HepG2 (cell line): ENCODE data around the gene DGKB. TPM values are rescaled to one million over a fixed set of nuclear protein-coding genes. Genes with fewer than 3 reads are reported as not detected.

Experiments used
- ATAC-seq: fragments of 200-7000 bp; cut with Tn5 transposase; 3 replicates; pipeline ENCODE4 v1.9.1; 2020; ENCODE audit warnings: mild to moderate bottlenecking, moderate library complexity
- BruUV-seq: library from RNA; stranded (reverse); fragments of 400-500 nt; replicated peaks from 2 replicates; lab custom pipeline; 2021; lab: Mats Ljungman, UMichigan
- CTCF ChIA-PET: fragments of 300-600 bp; formaldehyde crosslinking; extraction: SDS; loops from one replicate; lab custom pipeline; 2021; ENCODE audit warnings: low total read pairs, inconsistent platforms, low intra/inter-chr PET ratio; lab: Yijun Ruan, JAX
- POLR2A ChIA-PET: fragments of 350-600 bp; sonication (Branson Sonifier 250); formaldehyde crosslinking; loops from one replicate; lab custom pipeline; 2020; ENCODE audit warnings: antibody characterized with exemption, inconsistent platforms; lab: Yijun Ruan, JAX
- DNase-seq: peaks from one replicate; pipeline ENCODE4 v3.0.0-alpha.2; 2015; ENCODE audit warnings: low spot score
- FAIRE-seq: peaks from 3 replicates; lab custom pipeline; 2011; peaks lifted over from hg19 to GRCh38; lab: Jason Lieb, UNC
- H2AFZ ChIP-seq: one replicate; pipeline ENCODE4 v1.6.1; 2011; ENCODE audit warnings: low read length, inconsistent platforms
- H3K27ac ChIP-seq: fragments of 300-600 bp; 3 replicates; pipeline ENCODE4 v1.8.0; 2011; ENCODE audit warnings: mixed run types, mild to moderate bottlenecking, mixed read lengths, low read length, inconsistent platforms; ENCODE audit not compliant: insufficient read depth; ENCODE audit errors: extremely low read length
- H3K27me3 ChIP-seq, 2 experiments: fragments of 200-600 bp in 1 of 2; 2 replicates in 1 of 2; 3 replicates in 1 of 2; pipeline versions ENCODE4 v1.6.0 to v1.8.0; 2011; ENCODE audit warnings: low read length in 2 of 2, mild to moderate bottlenecking in 2 of 2, moderate library complexity in 2 of 2, inconsistent platforms in 1 of 2; ENCODE audit not compliant: insufficient read depth in 2 of 2, control insufficient read depth in 1 of 2
- H3K36me3 ChIP-seq, 2 experiments: fragments of 200-600 bp in 1 of 2; replicated peaks in 1 of 2; 2 replicates in 1 of 2; 3 replicates in 1 of 2; pipeline versions ENCODE4 v1.5.1 to v1.8.0; 2011; ENCODE audit warnings: low read length in 2 of 2, inconsistent platforms in 1 of 2; ENCODE audit not compliant: insufficient read depth in 2 of 2, control insufficient read depth in 1 of 2
- H3K4me1 ChIP-seq: 2 replicates; pipeline ENCODE4 v1.5.1; 2012; ENCODE audit warnings: low read length, inconsistent platforms; ENCODE audit not compliant: insufficient read depth
- H3K4me2 ChIP-seq: 2 replicates; pipeline ENCODE4 v1.6.0; 2011; ENCODE audit warnings: low read depth, low read length, inconsistent platforms
- H3K4me3 ChIP-seq, 3 experiments: fragments of 200-600 bp in 1 of 3; sonication (generic), shearing (Covaris generic) in 1 of 3; replicated peaks in 1 of 3; 2 replicates each; pipeline ENCODE4 v1.5.1; 2011 to 2016; ENCODE audit warnings: low read length in 3 of 3, inconsistent platforms in 2 of 3, low read depth in 2 of 3, mild to moderate bottlenecking in 2 of 3, control low read depth in 1 of 3, mixed read lengths in 1 of 3; ENCODE audit not compliant: insufficient read depth in 1 of 3
- H3K79me2 ChIP-seq: one replicate; pipeline ENCODE4 v1.6.1; 2011; ENCODE audit warnings: low read length, inconsistent platforms; ENCODE audit not compliant: insufficient read depth
- H3K9ac ChIP-seq: 2 replicates; pipeline ENCODE4 v1.6.0; 2011; ENCODE audit warnings: mild to moderate bottlenecking, low read depth, low read length, inconsistent platforms; ENCODE audit not compliant: insufficient read depth
- H3K9me3 ChIP-seq: 2 replicates; pipeline ENCODE4 v1.5.1; 2012; ENCODE audit warnings: mild to moderate bottlenecking, low read length
- H4K20me1 ChIP-seq: 2 replicates; pipeline ENCODE4 v1.6.0; 2011; ENCODE audit warnings: inconsistent platforms, mild to moderate bottlenecking, low read length, moderate library complexity; ENCODE audit not compliant: insufficient read depth
- MAZ ChIP-seq, 2 experiments: sonication (generic) in 1 of 2; formaldehyde crosslinking in 1 of 2; IDR thresholded peaks; 2 replicates each; pipeline versions ENCODE4 v1.5.0 to v1.6.1; 2012 to 2020; ENCODE audit warnings: low read depth in 2 of 2, mild to moderate bottlenecking in 2 of 2, borderline replicate concordance in 1 of 2, improper control_type of control experiment in 1 of 2, low read length in 1 of 2, missing genetic modification reagents in 1 of 2, moderate library complexity in 1 of 2
- MIXL1 ChIP-seq: IDR thresholded peaks from 2 replicates; pipeline ENCODE4 v1.6.1; 2016
- SIN3B ChIP-seq: fragments of 150-350 bp; IDR thresholded peaks from 2 replicates; pipeline ENCODE4 v1.6.1; 2014; ENCODE audit warnings: low read length
- TOPORS ChIP-seq: sonication (generic); formaldehyde crosslinking; IDR thresholded peaks from 2 replicates; pipeline ENCODE4 v1.8.0; 2023; ENCODE audit warnings: mild to moderate bottlenecking, missing genetic modification reagents
- ZC3H13 ChIP-seq: sonication (generic); formaldehyde crosslinking; IDR thresholded peaks from 2 replicates; pipeline ENCODE4 v1.8.1; 2023; ENCODE audit warnings: mild to moderate bottlenecking, missing genetic modification reagents, moderate library complexity
- ZFP41 ChIP-seq: sonication (generic); formaldehyde crosslinking; IDR thresholded peaks from 2 replicates; pipeline ENCODE4 v1.4.0; 2020; ENCODE audit warnings: mild to moderate bottlenecking, missing genetic modification reagents, borderline replicate concordance
- WGBS: methylation state at CpG from one replicate; pipeline ENCODE4 v1.1.6; 2017; ENCODE audit warnings: low lambda C conversion rate; 5-methylcytosine and 5-hydroxymethylcytosine counted together
- in situ Hi-C: cut with HindIII; loops from 2 replicates; pipeline ENCODE4 v1.10.0; 2017; ENCODE audit warnings: low pct_unique_long_range_greater_than_20kb; ENCODE audit not compliant: extremely low pct_ligation_motif_present
- intact Hi-C: fragments of 100-400 bp; cut with micrococcal nuclease; formaldehyde crosslinking; loops from one replicate; pipeline ENCODE4 v1.10.0; 2022; ENCODE audit not compliant: unreplicated experiment
- polyA plus RNA-seq, 8 experiments: library from polyadenylated mRNA; depleted of rRNA in 3 of 8; stranded (reverse) in 7 of 8; unstranded in 1 of 8; fragments of >200 nt; fragmentation: Illumina TruSeq in 4 of 8; extraction: Trizol in 4 of 8; gene quantifications; 2 replicates each; pipeline versions ENCODE4 v1.2.1 to v1.2.3, GENCODE V29; 2011 to 2016; ENCODE audit warnings: low read depth in 4 of 8, missing spikeins in 1 of 8, mixed read lengths in 1 of 8; ENCODE audit not compliant: insufficient read depth in 1 of 8
- total RNA-seq, 5 experiments: library from RNA; depleted of rRNA; stranded (reverse); fragments of >200 nt; fragmentation: Illumina TruSeq; extraction: Trizol; gene quantifications; 2 replicates each; pipeline ENCODE4 v1.2.3, GENCODE V29; 2016; ENCODE audit warnings: low read depth in 1 of 5
- TF ChIP-seq, protein P1 (sequence below): sonication (generic); formaldehyde crosslinking; IDR thresholded peaks from 2 replicates; pipeline ENCODE4 v1.4.0; 2020; ENCODE audit warnings: mild to moderate bottlenecking, missing genetic modification reagents
- TF ChIP-seq, protein P2 (sequence below): sonication (generic); formaldehyde crosslinking; IDR thresholded peaks from 2 replicates; pipeline ENCODE4 v1.8.1; 2023; ENCODE audit warnings: mild to moderate bottlenecking, moderate library complexity, missing genetic modification reagents
- TF ChIP-seq, protein P3 (sequence below): sonication (generic); formaldehyde crosslinking; IDR thresholded peaks from 2 replicates; pipeline ENCODE4 v1.4.0; 2020; ENCODE audit warnings: low read depth, missing genetic modification reagents

DGKB gene
- total and polyA plus RNA-seq, 2 of the 13 experiments (the other 11 are each of a cell fraction or from before 2014, with no cell fraction given), result not detected

DNA sequence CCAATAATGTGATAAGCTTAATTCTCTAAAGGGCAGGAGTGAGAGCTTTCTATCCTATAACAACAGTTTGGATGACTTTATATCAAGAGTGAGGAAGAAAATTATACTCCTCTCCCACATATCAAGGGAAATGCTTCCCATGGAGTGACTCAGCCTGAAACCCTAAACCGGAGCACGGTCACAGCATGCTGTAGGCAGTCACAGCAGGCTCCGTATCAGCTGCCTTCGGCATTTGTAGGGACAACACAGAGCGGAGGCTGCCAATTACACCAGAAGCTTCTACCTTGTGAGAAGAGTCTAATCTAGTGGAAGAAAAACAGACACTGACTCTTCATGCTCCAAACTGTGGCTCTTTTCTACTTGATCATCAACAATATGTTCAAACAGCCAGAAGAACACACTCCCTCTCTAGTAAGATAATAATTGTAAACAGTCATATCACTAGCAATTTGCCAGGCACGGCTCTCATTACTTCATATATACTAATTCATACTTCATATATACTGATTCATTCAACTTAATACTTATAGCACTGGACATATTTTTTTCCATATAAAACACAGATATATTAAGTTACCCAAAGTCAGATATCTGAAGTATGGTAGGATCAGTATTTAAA is 65.9 kb downstream of the DGKB start (continued):
- TF ChIP-seq, protein P1, sequence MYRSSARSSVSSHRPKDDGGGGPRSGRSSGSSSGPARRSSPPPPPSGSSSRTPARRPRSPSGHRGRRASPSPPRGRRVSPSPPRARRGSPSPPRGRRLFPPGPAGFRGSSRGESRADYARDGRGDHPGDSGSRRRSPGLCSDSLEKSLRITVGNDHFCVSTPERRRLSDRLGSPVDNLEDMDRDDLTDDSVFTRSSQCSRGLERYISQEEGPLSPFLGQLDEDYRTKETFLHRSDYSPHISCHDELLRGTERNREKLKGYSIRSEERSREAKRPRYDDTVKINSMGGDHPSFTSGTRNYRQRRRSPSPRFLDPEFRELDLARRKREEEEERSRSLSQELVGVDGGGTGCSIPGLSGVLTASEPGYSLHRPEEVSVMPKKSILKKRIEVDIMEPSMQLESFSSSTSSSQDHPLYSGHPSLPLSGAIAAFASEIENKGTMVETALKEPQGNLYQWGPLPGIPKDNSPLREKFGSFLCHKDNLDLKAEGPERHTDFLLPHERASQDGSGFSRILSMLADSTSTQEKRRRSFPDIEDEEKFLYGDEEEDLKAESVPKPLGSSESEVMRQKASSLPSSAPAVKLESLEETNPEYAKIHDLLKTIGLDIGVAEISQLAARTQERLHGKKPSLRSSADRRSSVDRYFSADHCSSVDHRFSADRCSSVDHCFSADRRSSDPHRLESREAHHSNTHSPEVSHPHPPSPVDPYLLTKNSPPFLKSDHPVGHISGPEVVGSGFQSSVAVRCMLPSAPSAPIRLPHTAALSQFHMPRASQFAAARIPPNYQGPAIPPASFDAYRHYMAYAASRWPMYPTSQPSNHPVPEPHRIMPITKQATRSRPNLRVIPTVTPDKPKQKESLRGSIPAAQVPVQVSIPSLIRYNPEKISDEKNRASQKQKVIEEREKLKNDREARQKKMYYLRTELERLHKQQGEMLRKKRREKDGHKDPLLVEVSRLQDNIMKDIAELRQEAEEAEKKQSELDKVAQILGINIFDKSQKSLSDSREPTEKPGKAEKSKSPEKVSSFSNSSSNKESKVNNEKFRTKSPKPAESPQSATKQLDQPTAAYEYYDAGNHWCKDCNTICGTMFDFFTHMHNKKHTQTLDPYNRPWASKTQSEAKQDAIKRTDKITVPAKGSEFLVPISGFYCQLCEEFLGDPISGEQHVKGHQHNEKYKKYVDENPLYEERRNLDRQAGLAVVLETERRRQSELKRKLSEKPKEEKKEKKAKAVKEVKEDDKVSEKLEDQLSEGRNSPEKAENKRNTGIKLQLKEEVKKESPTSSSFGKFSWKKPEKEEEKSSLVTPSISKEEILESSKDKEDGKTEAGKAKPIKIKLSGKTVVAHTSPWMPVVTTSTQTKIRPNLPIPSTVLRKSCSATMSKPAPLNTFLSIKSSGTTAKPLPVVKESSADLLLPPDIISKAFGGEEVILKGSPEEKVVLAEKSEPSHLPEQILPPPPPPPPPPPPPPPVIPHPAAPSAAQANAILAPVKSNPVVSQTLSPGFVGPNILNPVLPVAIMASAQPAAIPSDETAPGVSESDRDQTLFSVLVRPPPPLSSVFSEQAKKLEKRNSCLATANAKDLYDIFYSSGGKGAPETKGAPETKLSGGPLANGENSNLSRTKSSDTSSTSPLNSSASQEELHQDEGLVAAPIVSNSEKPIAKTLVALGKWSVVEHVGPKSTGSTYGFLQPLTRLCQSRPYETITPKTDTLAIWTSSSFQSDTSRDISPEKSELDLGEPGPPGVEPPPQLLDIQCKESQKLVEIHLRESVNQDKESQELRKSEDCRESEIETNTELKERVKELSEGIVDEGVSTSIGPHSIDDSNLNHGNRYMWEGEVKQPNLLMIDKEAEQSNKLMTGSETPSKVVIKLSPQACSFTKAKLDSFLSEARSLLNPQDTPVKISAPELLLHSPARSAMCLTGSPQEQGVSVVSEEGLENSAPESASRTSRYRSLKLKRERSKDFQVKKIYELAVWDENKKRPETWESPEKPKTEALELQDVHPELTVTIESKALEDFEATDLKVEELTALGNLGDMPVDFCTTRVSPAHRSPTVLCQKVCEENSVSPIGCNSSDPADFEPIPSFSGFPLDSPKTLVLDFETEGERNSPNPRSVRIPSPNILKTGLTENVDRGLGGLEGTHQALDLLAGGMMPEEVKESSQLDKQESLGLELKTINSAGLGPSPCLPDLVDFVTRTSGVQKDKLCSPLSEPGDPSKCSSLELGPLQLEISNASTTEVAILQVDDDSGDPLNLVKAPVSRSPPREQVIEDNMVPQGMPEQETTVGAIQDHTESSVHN, result no peak
- no peak for TF ChIP-seq ZFP41 (CRISPR knock-in tag)

DNA sequence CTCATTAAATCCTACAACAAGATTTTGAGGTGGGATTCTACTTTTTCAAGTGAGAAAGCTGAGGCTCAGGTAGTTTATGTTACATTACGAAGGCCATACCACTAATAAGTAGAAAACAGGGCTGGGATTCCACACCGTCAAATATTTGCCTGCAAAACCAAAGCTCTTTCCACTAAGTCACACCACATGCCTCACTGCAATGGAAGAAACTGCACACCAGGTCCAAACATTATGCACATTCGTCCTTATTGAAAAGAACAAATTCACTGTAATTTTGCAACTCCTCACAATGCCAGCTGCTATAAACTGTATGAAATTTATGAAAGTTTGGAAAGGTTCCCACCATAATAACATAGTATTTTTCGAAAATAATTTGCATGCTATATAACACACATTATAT is 66.5 kb downstream of the DGKB start:
- no peak overlapping the region for H2AFZ ChIP-seq
- H3K4me1 ChIP-seq, result no peaks in the 10 kb centered on the region
- H3K4me2 ChIP-seq, result no peak overlapping the region
- ATAC-seq, result no peak
- intact Hi-C loops, result no loop called here
- DNase-seq, result no peak
- ChIA-PET POLR2A (no interaction called here), CTCF (no interaction called here)
- no peak overlapping the region for H3K4me3 ChIP-seq
- H3K36me3 ChIP-seq, result no peaks in the 10 kb centered on the region
- FAIRE-seq, result no peak
- no peaks in the 10 kb centered on the region; the same call in 1 of the 2 replicates for H3K9me3 ChIP-seq
- H3K79me2 ChIP-seq, result no peaks in the 10 kb centered on the region
- no TSS peak for BruUV-seq
- H4K20me1 ChIP-seq, result no peaks in the 10 kb centered on the region
- no peak overlapping the region for H3K27ac ChIP-seq
- H3K9ac ChIP-seq, result no peak overlapping the region
- in situ Hi-C loops, result no loop called here
- 16% methylated on average over 4 of the region's 4 CpGs for WGBS
- H3K27me3 ChIP-seq, result no peaks in the 10 kb centered on the region
- TF ChIP-seq MAZ (IDR thresholded peaks at IDR 0.05; ENCODE audit: borderline replicate concordance, low read depth, low read length) (no peak), MAZ (CRISPR knock-in tag; IDR thresholded peaks at IDR 0.05; ENCODE audit: low read depth) (no peak), TOPORS (no peak), MIXL1 (CRISPR knock-in tag) (no peak), SIN3B (no peak), ZC3H13 (CRISPR knock-in tag) (no peak)
- TF ChIP-seq, protein P2, sequence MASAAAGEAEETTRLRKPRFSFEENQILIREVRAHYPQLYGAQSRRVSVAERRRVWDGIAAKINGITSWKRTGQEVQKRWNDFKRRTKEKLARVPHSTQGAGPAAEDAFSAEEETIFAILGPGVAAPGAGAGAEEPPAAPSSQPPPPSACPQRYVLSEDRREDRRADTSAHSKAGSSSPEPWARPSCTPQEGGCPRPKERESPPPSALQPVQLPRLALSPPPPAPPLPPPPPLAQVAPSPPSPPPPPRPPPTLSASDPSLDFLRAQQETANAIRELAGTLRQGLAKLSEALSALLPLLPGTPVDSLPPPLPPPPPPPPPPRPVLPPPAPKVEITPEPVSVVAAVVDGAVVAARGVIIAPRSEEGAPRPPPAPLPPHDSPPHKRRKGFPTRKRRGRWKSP (CRISPR knock-in tag), result no peak
- TF ChIP-seq, protein P3, sequence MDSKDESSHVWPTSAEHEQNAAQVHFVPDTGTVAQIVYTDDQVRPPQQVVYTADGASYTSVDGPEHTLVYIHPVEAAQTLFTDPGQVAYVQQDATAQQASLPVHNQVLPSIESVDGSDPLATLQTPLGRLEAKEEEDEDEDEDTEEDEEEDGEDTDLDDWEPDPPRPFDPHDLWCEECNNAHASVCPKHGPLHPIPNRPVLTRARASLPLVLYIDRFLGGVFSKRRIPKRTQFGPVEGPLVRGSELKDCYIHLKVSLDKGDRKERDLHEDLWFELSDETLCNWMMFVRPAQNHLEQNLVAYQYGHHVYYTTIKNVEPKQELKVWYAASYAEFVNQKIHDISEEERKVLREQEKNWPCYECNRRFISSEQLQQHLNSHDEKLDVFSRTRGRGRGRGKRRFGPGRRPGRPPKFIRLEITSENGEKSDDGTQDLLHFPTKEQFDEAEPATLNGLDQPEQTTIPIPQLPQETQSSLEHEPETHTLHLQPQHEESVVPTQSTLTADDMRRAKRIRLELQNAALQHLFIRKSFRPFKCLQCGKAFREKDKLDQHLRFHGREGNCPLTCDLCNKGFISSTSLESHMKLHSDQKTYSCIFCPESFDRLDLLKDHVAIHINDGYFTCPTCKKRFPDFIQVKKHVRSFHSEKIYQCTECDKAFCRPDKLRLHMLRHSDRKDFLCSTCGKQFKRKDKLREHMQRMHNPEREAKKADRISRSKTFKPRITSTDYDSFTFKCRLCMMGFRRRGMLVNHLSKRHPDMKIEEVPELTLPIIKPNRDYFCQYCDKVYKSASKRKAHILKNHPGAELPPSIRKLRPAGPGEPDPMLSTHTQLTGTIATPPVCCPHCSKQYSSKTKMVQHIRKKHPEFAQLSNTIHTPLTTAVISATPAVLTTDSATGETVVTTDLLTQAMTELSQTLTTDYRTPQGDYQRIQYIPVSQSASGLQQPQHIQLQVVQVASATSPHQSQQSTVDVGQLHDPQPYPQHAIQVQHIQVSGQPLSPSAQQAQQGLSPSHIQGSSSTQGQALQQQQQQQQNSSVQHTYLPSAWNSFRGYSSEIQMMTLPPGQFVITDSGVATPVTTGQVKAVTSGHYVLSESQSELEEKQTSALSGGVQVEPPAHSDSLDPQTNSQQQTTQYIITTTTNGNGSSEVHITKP (CRISPR knock-in tag), result no peak
